Endothelial cell (in vitro differentiated cells): ENCODE measurements around the gene FBXO31. TPM values are rescaled to one million over a fixed set of nuclear protein-coding genes. Genes with fewer than 3 reads are reported as not detected.

Source experiments
- DNase-seq: peaks from one replicate; pipeline ENCODE4 v3.0.0; 2021; ENCODE audit warnings: low spot score
- H3K27ac Mint-ChIP-seq: one replicate; pipeline ENCODE4 v1.8.0; 2021; ENCODE audit warnings: mixed read lengths, inconsistent platforms; ENCODE audit not compliant: unreplicated experiment
- H3K27me3 Mint-ChIP-seq: one replicate; pipeline ENCODE4 v1.8.0; 2021; ENCODE audit warnings: mild to moderate bottlenecking, moderate library complexity, mixed read lengths, inconsistent platforms; ENCODE audit not compliant: unreplicated experiment
- H3K36me3 Mint-ChIP-seq: one replicate; pipeline ENCODE4 v1.8.0; 2021; ENCODE audit warnings: mild to moderate bottlenecking, low read depth, mixed read lengths, inconsistent platforms; ENCODE audit not compliant: unreplicated experiment
- H3K4me1 Mint-ChIP-seq: one replicate; pipeline ENCODE4 v1.8.0; 2021; ENCODE audit warnings: mild to moderate bottlenecking, mixed read lengths, inconsistent platforms; ENCODE audit not compliant: unreplicated experiment
- H3K4me3 Mint-ChIP-seq: one replicate; pipeline ENCODE4 v1.8.0; 2021; ENCODE audit warnings: mild to moderate bottlenecking, mixed read lengths, inconsistent platforms; ENCODE audit not compliant: unreplicated experiment
- H3K9me3 Mint-ChIP-seq: one replicate; pipeline ENCODE4 v1.8.0; 2021; ENCODE audit warnings: mixed read lengths, inconsistent platforms; ENCODE audit not compliant: unreplicated experiment
- CTCF ChIP-seq: fragments of 200-600 bp; sonication (generic); IDR thresholded peaks from one replicate; pipeline ENCODE4 v1.5.0; 2021; ENCODE audit warnings: antibody characterized with exemption; ENCODE audit not compliant: unreplicated experiment
- total RNA-seq: library from RNA; stranded (reverse); fragmentation: NEBNext Ultra II Directional; extraction: Animal tissue kit (Norgen Biotek cat#: 25700); gene quantifications from one replicate; pipeline ENCODE4 v1.2.1, GENCODE V29; 2021; ENCODE audit not compliant: unreplicated experiment

Gene FBXO31
- total RNA-seq, 1 donor from 2014 or later: 13.5 TPM

- H3K9me3 Mint-ChIP-seq: no peaks in the 10 kb centered on the region
- no peak overlapping the region for H3K4me3 Mint-ChIP-seq
- no peak for TF ChIP-seq CTCF
These were observed 33.5 kb downstream of the FBXO31 start for GRCh38 chr16:87350031-87350430.

DNA sequence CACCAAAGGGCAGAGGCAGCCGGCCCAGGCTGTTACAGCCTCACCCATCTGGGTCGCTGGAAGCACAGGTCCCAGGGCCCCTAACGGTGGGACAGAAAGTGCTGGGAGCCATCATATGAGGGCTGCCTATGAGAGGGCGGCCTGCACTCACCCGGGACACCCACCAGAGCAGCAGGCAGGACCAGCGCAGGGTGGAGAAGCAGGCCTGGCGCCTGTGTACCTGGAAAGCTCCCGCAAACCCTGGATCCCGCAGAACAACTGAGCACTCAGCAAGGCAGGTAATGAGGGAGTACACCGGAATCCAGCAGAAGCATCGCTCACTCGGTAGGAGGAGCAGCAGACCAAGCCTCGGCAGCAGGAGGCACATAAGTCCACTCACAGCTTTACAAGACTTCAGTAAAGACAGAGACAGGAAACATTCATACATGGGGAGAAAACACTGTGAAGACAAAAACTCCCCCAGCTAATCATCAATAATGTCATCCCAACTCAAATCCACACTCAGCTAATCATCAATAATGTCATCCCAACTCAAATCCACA lies 34.9 kb downstream of the FBXO31 start:
- no peak overlapping the region for H3K27ac Mint-ChIP-seq
- H3K27me3 Mint-ChIP-seq: no peaks in the 10 kb centered on the region
- no peak for TF ChIP-seq CTCF
- peaks cover 3% of the 10 kb centered on the region for H3K36me3 Mint-ChIP-seq
- DNase-seq: no peak
- H3K4me3 Mint-ChIP-seq: no peak overlapping the region
- no peaks in the 10 kb centered on the region for H3K9me3 Mint-ChIP-seq
- peaks cover 5% of the 10 kb centered on the region for H3K4me1 Mint-ChIP-seq

More at GRCh38 chr16:87350031-87350430, 33.5 kb downstream of the FBXO31 start:
- peaks cover 5% of the 10 kb centered on the region for H3K4me1 Mint-ChIP-seq
- H3K36me3 Mint-ChIP-seq: peaks cover 3% of the 10 kb centered on the region
- H3K27ac Mint-ChIP-seq: no peak overlapping the region
- H3K27me3 Mint-ChIP-seq: no peaks in the 10 kb centered on the region
- no peak for DNase-seq

- Mint-ChIP-seq H3K4me1 (peaks cover 5% of the 10 kb centered on the region), H3K27ac (no peak overlapping the region), H3K4me3 (no peak overlapping the region), H3K9me3 (no peaks in the 10 kb centered on the region), H3K36me3 (peaks cover 4% of the 10 kb centered on the region), H3K27me3 (no peaks in the 10 kb centered on the region)
- no peak for DNase-seq
- no peak for TF ChIP-seq CTCF
These were observed 35.5 kb downstream of the FBXO31 start for GRCh38 chr16:87347932-87348615.

DNA sequence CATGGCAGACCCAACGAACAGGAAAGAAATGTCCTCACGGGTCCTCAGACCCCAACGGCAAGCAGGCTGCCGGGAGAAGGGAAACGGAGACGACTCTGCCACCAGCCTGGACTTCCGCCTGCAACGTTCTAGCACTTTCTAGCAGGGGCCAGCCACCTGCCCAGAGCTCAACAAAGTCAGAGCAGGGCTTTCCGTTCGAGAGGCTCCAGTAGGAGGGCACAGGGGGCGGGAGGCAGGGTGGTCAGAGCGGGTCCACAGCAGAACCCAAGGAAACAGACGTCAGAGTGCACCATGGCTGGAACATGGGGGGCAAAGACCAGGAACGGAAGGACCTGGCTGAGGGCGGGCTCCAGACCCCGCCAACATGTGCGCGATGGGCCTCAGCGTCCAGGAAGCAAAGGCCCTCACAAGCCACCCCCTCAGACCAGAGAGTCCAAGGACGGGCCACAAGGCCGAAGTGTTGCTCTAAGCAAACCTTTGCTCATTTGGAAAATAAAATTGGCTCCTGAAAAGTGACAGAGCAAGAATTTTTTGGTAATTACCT lies 37.0 kb downstream of the FBXO31 start:
- no peak for DNase-seq
- Mint-ChIP-seq H3K27me3 (peaks cover 3% of the 10 kb centered on the region), H3K4me1 (peaks cover 5% of the 10 kb centered on the region), H3K9me3 (no peaks in the 10 kb centered on the region), H3K27ac (no peak overlapping the region), H3K36me3 (peaks cover 8% of the 10 kb centered on the region), H3K4me3 (no peak overlapping the region)
- TF ChIP-seq CTCF: no peak

- peak overlapping the region; percentile 6 for H3K27ac Mint-ChIP-seq
- no peak for DNase-seq
- no peaks in the 10 kb centered on the region for H3K9me3 Mint-ChIP-seq
- H3K4me1 Mint-ChIP-seq: peaks cover 5% of the 10 kb centered on the region
- H3K27me3 Mint-ChIP-seq: peaks cover 3% of the 10 kb centered on the region
- peaks cover 8% of the 10 kb centered on the region for H3K36me3 Mint-ChIP-seq
- no peak for TF ChIP-seq CTCF
- H3K4me3 Mint-ChIP-seq: no peak overlapping the region
These were observed 37.7 kb downstream of the FBXO31 start for GRCh38 chr16:87345726-87346424.
